ENCODE measurements around the gene LONRF2.
"Not testable (repeated sequence)": the region's sequence is repeated elsewhere in the genome, so short reads cannot be mapped to it uniquely, and the experiment has no call there.

Gene LONRF2

GRCh38 chr2:100321866-100322820 lies at the start of gene LONRF2:
Gene LONRF2, minus strand, starts transcription at chr2:100322501. Its CDS starts 408 bp downstream, at chr2:100322093.
- FAIRE-seq (no peak), DNase-seq (ENCODE audit: low spot score) (no peak)

- FAIRE-seq = no peak
- no peak for DNase-seq (ENCODE audit: low spot score)
These were observed 44.9 kb upstream of the LONRF2 start for GRCh38 chr2:100367163-100367562.

- peak; percentile 50 for DNase-seq (ENCODE audit: low spot score)
- peak; percentile 23 for FAIRE-seq
These were observed 43.1 kb upstream of the LONRF2 start for GRCh38 chr2:100365434-100365833.

GRCh38 chr2:100362269-100362668 lies 40.0 kb upstream of the LONRF2 start:
- FAIRE-seq; DNase-seq (ENCODE audit: low spot score): not testable (repeated sequence)

GRCh38 chr2:100359576-100359975 lies 37.3 kb upstream of the LONRF2 start:
- FAIRE-seq (no peak), DNase-seq (ENCODE audit: low spot score) (peak; percentile 52)

GRCh38 chr2:100358554-100358953 lies 36.3 kb upstream of the LONRF2 start:
- DNase-seq (ENCODE audit: low spot score) (no peak), FAIRE-seq (no peak)

- FAIRE-seq (no peak), DNase-seq (ENCODE audit: low spot score) (no peak)
These were observed 30.2 kb upstream of the LONRF2 start for GRCh38 chr2:100352521-100352920.

- FAIRE-seq (peak; percentile 74), DNase-seq (ENCODE audit: low spot score) (peak; percentile 71)
These were observed 28.4 kb upstream of the LONRF2 start for GRCh38 chr2:100350661-100351185.

GRCh38 chr2:100345144-100345543 lies 22.8 kb upstream of the LONRF2 start:
- DNase-seq (ENCODE audit: low spot score) = not testable (repeated sequence)

GRCh38 chr2:100344433-100344832 lies 22.1 kb upstream of the LONRF2 start:
- FAIRE-seq (no peak), DNase-seq (ENCODE audit: low spot score) (no peak)

More at GRCh38 chr2:100345144-100345543, 22.8 kb upstream of the LONRF2 start:
- not testable (repeated sequence) for FAIRE-seq

GRCh38 chr2:100342466-100342865 lies 20.2 kb upstream of the LONRF2 start:
- DNase-seq (ENCODE audit: low spot score); FAIRE-seq: not testable (repeated sequence)

- DNase-seq (ENCODE audit: low spot score) = no peak
- no peak for FAIRE-seq
These were observed 17.5 kb upstream of the LONRF2 start for GRCh38 chr2:100339823-100340222.

GRCh38 chr2:100334929-100335328 lies 12.6 kb upstream of the LONRF2 start:
- DNase-seq (ENCODE audit: low spot score) (no peak), FAIRE-seq (no peak)

- no peak for FAIRE-seq
- DNase-seq (ENCODE audit: low spot score) = no peak
These were observed 5.4 kb upstream of the LONRF2 start for GRCh38 chr2:100327742-100328141.

- DNase-seq (ENCODE audit: low spot score) = no peak
These were observed 979 bp downstream of the LONRF2 start for GRCh38 chr2:100321179-100321865.

GRCh38 chr2:100320547-100321178 lies 1.6 kb downstream of the LONRF2 start:
- no peak for FAIRE-seq
- no peak for DNase-seq (ENCODE audit: low spot score)

More at GRCh38 chr2:100321179-100321865, 979 bp downstream of the LONRF2 start:
- FAIRE-seq = no peak

- FAIRE-seq (no peak), DNase-seq (ENCODE audit: low spot score) (no peak)
These were observed 4.7 kb downstream of the LONRF2 start for GRCh38 chr2:100317634-100318033.

- FAIRE-seq = no peak
- DNase-seq (ENCODE audit: low spot score) = no peak
These were observed 12.2 kb downstream of the LONRF2 start for GRCh38 chr2:100309973-100310719.

- no peak for DNase-seq (ENCODE audit: low spot score)
- FAIRE-seq = no peak
These were observed 13.0 kb downstream of the LONRF2 start for GRCh38 chr2:100309311-100309710.

GRCh38 chr2:100303744-100304143 lies 18.6 kb downstream of the LONRF2 start:
- FAIRE-seq (no peak), DNase-seq (ENCODE audit: low spot score) (no peak)

GRCh38 chr2:100302585-100302892 lies 19.8 kb downstream of the LONRF2 start:
- no peak for FAIRE-seq
- DNase-seq (ENCODE audit: low spot score) = no peak
